ENCODE results near the gene PELI1.

The PELI1 gene

DNA sequence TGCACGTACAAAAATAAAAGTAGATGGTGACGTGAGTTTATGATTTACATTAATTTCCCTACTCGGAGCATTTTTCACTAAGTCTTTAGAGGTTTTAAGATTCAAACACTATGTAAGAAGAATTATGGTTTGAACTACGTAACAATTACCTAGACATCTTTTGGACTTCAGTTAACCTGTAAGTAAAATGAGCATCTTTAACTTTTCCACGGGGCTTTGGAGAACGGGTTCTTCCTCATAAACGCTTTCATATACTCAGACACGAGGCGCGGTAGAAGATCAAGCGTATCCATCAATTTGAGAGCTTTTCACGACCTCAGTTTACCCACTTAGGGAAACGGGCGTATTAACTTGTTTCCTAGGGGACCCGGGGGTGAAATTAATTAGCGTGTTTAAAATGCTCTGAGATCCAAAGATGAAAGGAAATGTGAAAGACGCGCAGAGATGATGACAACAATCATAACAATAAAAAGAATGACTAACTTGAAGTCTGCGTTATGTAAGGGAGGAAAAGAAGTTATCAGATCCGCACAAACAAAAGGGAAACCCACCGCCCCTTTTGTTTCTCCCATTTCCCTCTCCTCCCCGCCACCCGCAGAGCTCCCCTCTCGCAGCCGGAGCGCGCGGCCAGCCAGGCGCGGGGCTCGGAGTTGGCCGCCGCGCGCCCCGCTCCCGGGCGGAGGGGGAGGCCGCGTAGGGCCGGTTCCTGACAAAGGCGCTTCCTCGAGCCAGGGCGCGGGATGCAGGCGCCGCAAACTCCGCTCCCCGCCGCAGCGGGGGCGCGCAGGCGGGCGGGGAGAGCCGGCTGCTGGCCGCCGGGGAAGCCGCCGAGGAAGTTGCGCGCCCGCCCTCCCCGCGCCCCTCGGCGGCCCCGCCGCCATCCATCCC, 807 bp downstream of the PELI1 start:
- TF ChIP-seq, protein P1, sequence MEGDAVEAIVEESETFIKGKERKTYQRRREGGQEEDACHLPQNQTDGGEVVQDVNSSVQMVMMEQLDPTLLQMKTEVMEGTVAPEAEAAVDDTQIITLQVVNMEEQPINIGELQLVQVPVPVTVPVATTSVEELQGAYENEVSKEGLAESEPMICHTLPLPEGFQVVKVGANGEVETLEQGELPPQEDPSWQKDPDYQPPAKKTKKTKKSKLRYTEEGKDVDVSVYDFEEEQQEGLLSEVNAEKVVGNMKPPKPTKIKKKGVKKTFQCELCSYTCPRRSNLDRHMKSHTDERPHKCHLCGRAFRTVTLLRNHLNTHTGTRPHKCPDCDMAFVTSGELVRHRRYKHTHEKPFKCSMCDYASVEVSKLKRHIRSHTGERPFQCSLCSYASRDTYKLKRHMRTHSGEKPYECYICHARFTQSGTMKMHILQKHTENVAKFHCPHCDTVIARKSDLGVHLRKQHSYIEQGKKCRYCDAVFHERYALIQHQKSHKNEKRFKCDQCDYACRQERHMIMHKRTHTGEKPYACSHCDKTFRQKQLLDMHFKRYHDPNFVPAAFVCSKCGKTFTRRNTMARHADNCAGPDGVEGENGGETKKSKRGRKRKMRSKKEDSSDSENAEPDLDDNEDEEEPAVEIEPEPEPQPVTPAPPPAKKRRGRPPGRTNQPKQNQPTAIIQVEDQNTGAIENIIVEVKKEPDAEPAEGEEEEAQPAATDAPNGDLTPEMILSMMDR (IDR thresholded peaks at IDR 0.05; ENCODE audit: control insufficient read depth, insufficient read depth, low read depth, low read length, missing control alignments): no peak
- DNase-seq (ENCODE audit: low read depth): no peak
- peak overlapping the region; percentile 72 for H3K4me3 ChIP-seq (ENCODE audit: control insufficient read depth, low read depth, low read length)

DNA sequence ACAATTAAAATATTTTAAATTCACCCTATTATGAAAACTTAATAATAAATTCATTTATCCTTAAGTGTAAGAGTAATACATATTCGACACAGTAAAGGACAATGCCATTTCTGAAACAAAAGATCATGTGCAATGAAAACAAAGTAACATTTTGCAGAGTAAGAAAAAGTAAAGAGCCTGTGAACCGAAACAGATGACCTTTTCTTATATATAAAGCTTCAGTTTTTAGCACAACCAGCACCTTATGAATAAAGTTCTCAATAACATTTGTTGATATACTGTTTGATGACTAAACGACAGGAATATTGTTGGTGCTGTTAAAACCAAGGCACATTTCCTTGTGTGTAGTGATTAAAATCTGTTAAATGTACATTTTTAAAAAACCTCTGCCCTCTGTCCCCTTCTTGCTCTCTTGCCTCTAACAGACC, 1.5 kb downstream of the PELI1 start:
- no peak for DNase-seq (ENCODE audit: low read depth)
- H3K4me3 ChIP-seq (ENCODE audit: control insufficient read depth, low read depth, low read length): peak overlapping the region; percentile 72
- TF ChIP-seq, protein P1 (IDR thresholded peaks at IDR 0.05; ENCODE audit: control insufficient read depth, insufficient read depth, low read depth, low read length, missing control alignments): no peak

DNA sequence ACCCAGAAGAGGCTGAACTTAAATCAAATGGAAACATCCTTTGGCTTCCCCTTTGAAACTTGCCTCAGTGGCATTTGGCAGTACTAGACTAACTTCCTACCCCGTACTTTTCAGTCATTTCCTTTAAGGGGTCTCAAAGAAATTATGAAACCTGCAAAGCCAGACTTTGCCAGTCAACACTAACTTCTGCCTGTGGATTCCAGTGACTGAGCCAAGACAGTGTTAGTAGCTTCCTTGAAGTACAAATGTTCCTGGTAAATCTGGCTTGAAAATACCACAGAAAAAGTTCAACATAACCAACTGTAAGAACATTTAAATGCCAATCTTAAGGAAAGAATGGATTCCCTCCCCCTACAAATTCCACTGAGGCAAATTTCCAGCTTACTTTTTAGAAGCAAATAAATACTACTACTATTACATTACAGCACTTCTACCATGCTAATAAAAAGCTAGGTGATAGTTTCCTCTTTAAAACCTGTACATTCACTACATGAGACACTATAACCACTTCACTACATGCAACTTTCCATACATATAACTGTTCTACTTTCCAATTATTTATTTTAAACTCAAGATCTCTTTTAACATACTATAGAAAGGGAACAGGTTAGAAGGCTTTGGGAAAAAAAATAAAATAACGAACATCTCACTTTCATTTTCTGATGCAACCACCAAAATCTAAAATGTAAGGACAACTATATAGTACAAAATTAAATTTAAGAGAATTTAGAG, 2.4 kb downstream of the PELI1 start:
- TF ChIP-seq, protein P1 (IDR thresholded peaks at IDR 0.05; ENCODE audit: control insufficient read depth, insufficient read depth, low read depth, low read length, missing control alignments): no peak
- DNase-seq (ENCODE audit: low read depth): peak; percentile 3

DNA sequence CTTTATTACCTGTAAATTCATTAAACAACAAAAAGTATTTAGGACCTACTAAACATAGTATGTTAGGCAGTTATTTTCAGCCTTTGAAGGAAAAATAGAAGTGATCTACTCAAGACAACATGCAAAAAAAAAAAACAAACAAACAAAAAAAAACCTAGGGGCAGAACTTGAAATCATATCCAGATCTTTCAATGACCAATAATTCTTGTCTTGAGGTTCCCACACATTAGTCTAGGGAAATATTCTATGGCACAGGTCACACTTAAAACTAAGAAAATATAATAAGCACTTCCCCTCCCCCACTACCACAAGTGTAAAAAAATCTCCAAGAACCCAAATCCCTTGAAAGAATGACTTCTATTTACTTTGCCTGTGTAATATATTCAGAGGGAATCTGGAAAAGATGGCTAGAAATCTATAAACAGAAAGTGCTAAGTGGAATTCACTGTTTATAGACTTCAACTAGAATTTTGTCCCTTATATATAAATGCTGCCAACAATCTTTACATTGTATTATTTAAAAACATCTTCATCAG, 3.5 kb downstream of the PELI1 start:
- no peak for DNase-seq (ENCODE audit: low read depth)
- no peak overlapping the region for H3K4me3 ChIP-seq (ENCODE audit: control insufficient read depth, low read depth, low read length)
- TF ChIP-seq, protein P1 (IDR thresholded peaks at IDR 0.05; ENCODE audit: control insufficient read depth, insufficient read depth, low read depth, low read length, missing control alignments): no peak

More for the DNA sequence above, 2.4 kb downstream of the PELI1 start:
- no peak overlapping the region for H3K4me3 ChIP-seq (ENCODE audit: control insufficient read depth, low read depth, low read length)

DNA sequence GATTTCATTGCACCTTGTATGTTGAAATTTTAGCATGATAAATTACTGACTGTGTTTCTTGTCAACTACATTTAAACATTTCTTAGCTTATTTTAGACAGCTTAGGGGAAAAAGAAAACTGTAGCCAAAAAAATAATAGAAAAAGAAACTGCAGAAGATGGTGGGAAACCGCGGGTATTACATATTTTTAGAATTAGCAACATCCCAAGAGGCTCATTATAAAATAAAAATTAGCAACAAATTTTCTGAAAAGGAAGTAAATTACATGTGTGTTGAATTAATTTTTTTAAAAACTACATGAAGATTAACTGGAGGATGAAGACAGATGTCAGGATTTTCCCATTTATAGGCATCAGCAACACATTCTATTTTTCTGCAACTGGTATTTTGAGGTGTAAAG, 4.3 kb downstream of the PELI1 start:
- TF ChIP-seq, protein P1 (IDR thresholded peaks at IDR 0.05; ENCODE audit: control insufficient read depth, insufficient read depth, low read depth, low read length, missing control alignments): no peak
- no peak overlapping the region for H3K4me3 ChIP-seq (ENCODE audit: control insufficient read depth, low read depth, low read length)
- no peak for DNase-seq (ENCODE audit: low read depth)

DNA sequence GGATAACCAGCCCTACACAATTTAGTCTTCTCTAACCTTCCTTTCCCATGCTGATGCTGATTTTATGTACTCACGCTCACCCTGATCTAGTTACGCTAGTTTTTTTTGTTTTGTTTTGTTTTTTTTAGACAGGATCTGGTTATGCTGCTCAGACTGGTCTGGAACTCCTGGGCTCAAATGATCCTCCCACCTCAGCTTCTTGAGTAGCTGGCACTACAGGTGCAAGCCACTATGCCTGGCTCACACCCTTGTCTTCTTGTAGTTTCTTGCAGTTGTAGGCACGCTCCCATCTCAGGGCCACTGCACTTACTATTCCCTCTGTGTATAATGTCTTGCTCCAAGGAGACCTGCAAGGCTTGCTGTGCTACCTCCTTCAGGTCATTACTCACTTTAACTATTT, 6.2 kb downstream of the PELI1 start:
- H3K4me3 ChIP-seq (ENCODE audit: control insufficient read depth, low read depth, low read length): no peak overlapping the region
- no peak for DNase-seq (ENCODE audit: low read depth)
- TF ChIP-seq, protein P1 (IDR thresholded peaks at IDR 0.05; ENCODE audit: control insufficient read depth, insufficient read depth, low read depth, low read length, missing control alignments): no peak
